ENCODE results near the gene MAPKBP1. TPM values are rescaled to one million over a fixed set of nuclear protein-coding genes. Genes with fewer than 3 reads are reported as not detected.

Gene MAPKBP1
- total and polyA plus RNA-seq, 11 donors = 6.3 to 20.5 (median 14.8) TPM

- 57 to 66% (median 63%) methylated on average over 9 to 10 of the region's 10 CpGs for WGBS, 4 donors
- peaks cover 0 to 26% (median 4%) of the 10 kb centered on the region in 12 donors for H3K4me1 ChIP-seq
- peak; percentile 55 to 80 (median 74) for ATAC-seq
- intact Hi-C loops (cut with DNase I) = loop anchor here in 1 of 10 donors (1.0 kb wide), 1 partner anchor 32 kb away; the partner anchor contains the start of gene MAPKBP1
- peak in 2 of 12 donors; percentile 20 to 30 for TF ChIP-seq CTCF (IDR thresholded peaks at IDR 0.05)
- TF ChIP-seq POLR2A (IDR thresholded peaks at IDR 0.05) = no peak
- DNase-seq = peak in 2 of 5 donors; percentile 48 to 73
- no peaks in the 10 kb centered on the region for H3K27me3 ChIP-seq
- H3K27ac ChIP-seq = peak overlapping the region in 2 of 12 donors; percentile 0 to 27
- peaks cover 0 to 5% (median 0%) of the 10 kb centered on the region in 9 donors for H3K36me3 ChIP-seq
- H3K4me3 ChIP-seq = no peak overlapping the region
- no peaks in the 10 kb centered on the region for H3K9me3 ChIP-seq
Observed at GRCh38 chr15:41806291-41807181, 32.3 kb downstream of the MAPKBP1 start.

GRCh38 chr15:41809121-41809520, 34.8 kb downstream of the MAPKBP1 start:
- ATAC-seq = no peak
- Histone ChIP-seq H3K9me3 (no peaks in the 10 kb centered on the region), H3K36me3 (peaks cover 0 to 23% (median 19%) of the 10 kb centered on the region in 9 donors), H3K4me3 (no peak overlapping the region), H3K27me3 (no peaks in the 10 kb centered on the region), H3K4me1 (peaks cover 0 to 28% (median 4%) of the 10 kb centered on the region in 12 donors), H3K27ac (no peak overlapping the region)
- intact Hi-C loops (cut with DNase I) = no loop called here
- no peak for DNase-seq
- 83 to 93% (median 89%) methylated on average over 2 of the region's 2 CpGs for WGBS, 4 donors
- TF ChIP-seq POLR2A (IDR thresholded peaks at IDR 0.05) (no peak), CTCF (IDR thresholded peaks at IDR 0.05) (no peak)

- no peaks in the 10 kb centered on the region for H3K9me3 ChIP-seq
- WGBS, 4 donors = 63 to 72% (median 68%) methylated on average over 11 to 12 of the region's 12 CpGs
- DNase-seq = no peak
- ATAC-seq = no peak
- no peak overlapping the region for H3K4me3 ChIP-seq
- TF ChIP-seq POLR2A (IDR thresholded peaks at IDR 0.05) = no peak
- no peak for TF ChIP-seq CTCF (IDR thresholded peaks at IDR 0.05)
- peaks cover 0 to 28% (median 3%) of the 10 kb centered on the region in 12 donors for H3K4me1 ChIP-seq
- peaks cover 0 to 28% (median 24%) of the 10 kb centered on the region in 9 donors for H3K36me3 ChIP-seq
- intact Hi-C loops (cut with DNase I) = loop anchor here in 9 of 10 donors (2.0 to 10.0 kb wide), 7 partner anchors 37 to 335 kb away; partner anchors contain the start of gene TYRO3 (in 7 of the 9)
- no peaks in the 10 kb centered on the region for H3K27me3 ChIP-seq
- H3K27ac ChIP-seq = no peak overlapping the region
Observed at GRCh38 chr15:41809526-41810220, 35.4 kb downstream of the MAPKBP1 start.

All from heart left ventricle (tissue), 16 donors.